Immature natural killer cell (primary cell): Measurements from ENCODE around the gene GRIK2. TPM values are rescaled to one million over a fixed set of nuclear protein-coding genes. Genes with fewer than 3 reads are reported as not detected.

ENCODE experiments used
- DNase-seq, 3 donors: peaks; one replicate each; pipeline ENCODE4 v3.0.0; 2022; ENCODE audit warnings: mixed read lengths in 1 of 3
- H3K27ac Mint-ChIP-seq, 6 donors: one replicate each; pipeline ENCODE4 v1.8.0; 2020; ENCODE audit warnings: mixed read lengths in 6 of 6, mild to moderate bottlenecking in 5 of 6, inconsistent platforms in 4 of 6, moderate library complexity in 3 of 6
- H3K27me3 Mint-ChIP-seq, 3 donors: one replicate each; pipeline ENCODE4 v1.8.0; 2020 to 2021; ENCODE audit warnings: low read depth in 3 of 3, mild to moderate bottlenecking in 3 of 3, mixed read lengths in 3 of 3, moderate library complexity in 3 of 3, inconsistent platforms in 1 of 3
- H3K36me3 Mint-ChIP-seq, 3 donors: one replicate each; pipeline ENCODE4 v1.8.0; 2020; ENCODE audit warnings: mixed read lengths in 3 of 3, inconsistent platforms in 2 of 3, mild to moderate bottlenecking in 2 of 3
- H3K4me1 Mint-ChIP-seq, 2 donors: one replicate each; pipeline ENCODE4 v1.8.0; 2020; ENCODE audit warnings: inconsistent platforms in 2 of 2, mild to moderate bottlenecking in 2 of 2, mixed read lengths in 2 of 2, moderate library complexity in 1 of 2
- H3K4me3 Mint-ChIP-seq, 5 donors: one replicate each; pipeline ENCODE4 v1.8.0; 2020; ENCODE audit warnings: mild to moderate bottlenecking in 5 of 5, mixed read lengths in 5 of 5, inconsistent platforms in 3 of 5, moderate library complexity in 3 of 5
- H3K9me3 Mint-ChIP-seq, 6 donors: one replicate each; pipeline ENCODE4 v1.8.0; 2020; ENCODE audit warnings: mild to moderate bottlenecking in 6 of 6, mixed read lengths in 6 of 6, inconsistent platforms in 4 of 6, moderate library complexity in 3 of 6
- polyA plus RNA-seq, 3 donors: library from polyadenylated mRNA; unstranded; fragments of 300-500 nt; fragmentation: Illumina TruSeq; gene quantifications; one replicate each; pipeline ENCODE4 v1.2.3, GENCODE V29; 2021

GRIK2 gene
- polyA plus RNA-seq, 3 donors from 2014 or later: not detected

DNA sequence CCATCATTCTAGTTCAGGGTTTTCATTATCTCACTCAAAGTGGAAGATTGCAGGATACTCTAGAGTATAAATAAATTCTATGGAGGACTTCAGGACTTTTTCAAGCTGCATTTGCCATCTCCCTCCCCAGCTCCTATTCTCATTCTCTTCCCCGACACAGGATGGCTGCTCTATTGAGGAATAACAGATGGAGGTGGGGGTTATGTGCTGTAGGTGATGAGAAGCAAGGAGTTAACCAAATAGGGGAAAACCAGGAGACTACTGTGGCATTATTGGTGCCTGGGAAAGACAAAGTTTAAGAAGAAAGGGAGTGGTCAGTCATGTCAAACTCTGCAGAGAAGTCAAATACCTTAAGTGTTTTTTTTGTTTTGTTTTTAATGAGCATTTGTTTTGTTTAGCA lies 109.3 kb downstream of the GRIK2 start:
- Mint-ChIP-seq H3K4me3 (no peak overlapping the region), H3K9me3 (peaks cover 2 to 16% (median 5%) of the 10 kb centered on the region in 6 donors), H3K4me1 (no peaks in the 10 kb centered on the region), H3K36me3 (no peaks in the 10 kb centered on the region), H3K27ac (no peak overlapping the region), H3K27me3 (no peaks in the 10 kb centered on the region)
- DNase-seq: no peak

DNA sequence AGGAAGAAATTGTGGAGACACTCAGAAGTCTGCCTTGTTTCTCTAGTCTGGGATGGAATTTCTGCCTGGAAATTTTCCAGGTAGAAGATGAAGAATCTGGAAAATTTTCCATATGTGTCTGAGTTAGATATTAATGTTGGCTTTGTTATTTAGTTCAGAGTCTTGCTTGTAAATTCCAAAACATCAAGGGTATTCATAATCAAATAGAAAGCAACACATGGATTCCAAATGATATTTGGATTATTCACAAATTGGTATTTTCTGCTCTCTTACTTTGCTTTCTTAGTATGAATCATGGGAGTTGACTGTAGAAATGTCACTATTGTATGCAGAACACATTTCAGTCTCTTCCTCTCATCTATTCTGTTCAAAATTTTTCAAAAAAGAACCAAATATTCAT lies 116.0 kb downstream of the GRIK2 start:
- no peak for DNase-seq
- Mint-ChIP-seq H3K36me3 (no peaks in the 10 kb centered on the region), H3K27ac (no peak overlapping the region), H3K4me3 (no peak overlapping the region), H3K9me3 (peaks cover 3 to 24% (median 8%) of the 10 kb centered on the region in 6 donors), H3K4me1 (no peaks in the 10 kb centered on the region), H3K27me3 (peaks cover 0 to 2% (median 0%) of the 10 kb centered on the region in 3 donors)

DNA sequence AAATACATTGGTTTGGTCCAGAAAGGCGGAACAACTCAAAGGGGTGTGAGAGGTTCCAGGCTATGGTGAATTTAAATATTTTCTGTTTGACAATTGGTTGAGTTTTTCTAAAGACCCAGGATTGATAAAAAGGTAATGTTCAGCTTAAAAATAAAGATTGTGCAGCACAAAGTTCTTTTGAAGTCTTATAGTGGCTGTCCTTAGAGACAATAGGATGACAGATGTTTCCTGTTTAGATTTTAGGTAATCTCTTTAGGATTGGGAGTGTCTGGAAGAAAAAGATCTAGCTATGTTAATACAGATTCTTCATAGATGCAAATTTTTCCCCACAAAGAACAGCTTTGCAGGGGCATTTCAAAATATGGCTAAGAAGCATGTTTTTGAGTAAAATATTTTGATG lies 119.7 kb downstream of the GRIK2 start:
- Mint-ChIP-seq H3K4me1 (no peaks in the 10 kb centered on the region), H3K36me3 (no peaks in the 10 kb centered on the region), H3K9me3 (peaks cover 3 to 32% (median 15%) of the 10 kb centered on the region in 6 donors), H3K27me3 (peaks cover 0 to 2% (median 0%) of the 10 kb centered on the region in 3 donors), H3K4me3 (no peak overlapping the region), H3K27ac (no peak overlapping the region)
- DNase-seq: no peak

DNA sequence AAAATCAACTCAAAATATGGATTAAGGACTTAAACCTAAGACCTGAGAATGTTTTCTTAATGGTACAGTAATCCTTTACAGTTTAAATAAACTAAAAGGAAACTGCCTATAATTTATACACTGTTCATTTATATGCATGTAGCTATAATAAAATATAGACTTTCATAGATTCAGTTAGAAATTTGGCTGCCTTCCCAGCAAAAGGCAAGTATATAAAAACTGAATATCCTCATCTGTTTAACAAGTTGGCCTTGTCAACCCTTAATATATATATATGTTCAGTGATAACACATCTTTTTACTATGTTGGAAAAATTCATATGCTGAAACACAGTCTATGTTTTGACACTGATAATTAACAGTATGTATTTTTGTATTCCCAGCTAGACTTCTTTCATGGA lies 123.1 kb downstream of the GRIK2 start:
- Mint-ChIP-seq H3K4me1 (no peaks in the 10 kb centered on the region), H3K9me3 (peaks cover 1 to 36% (median 12%) of the 10 kb centered on the region in 6 donors), H3K27me3 (no peaks in the 10 kb centered on the region), H3K36me3 (no peaks in the 10 kb centered on the region), H3K4me3 (no peak overlapping the region), H3K27ac (no peak overlapping the region)
- no peak for DNase-seq

DNA sequence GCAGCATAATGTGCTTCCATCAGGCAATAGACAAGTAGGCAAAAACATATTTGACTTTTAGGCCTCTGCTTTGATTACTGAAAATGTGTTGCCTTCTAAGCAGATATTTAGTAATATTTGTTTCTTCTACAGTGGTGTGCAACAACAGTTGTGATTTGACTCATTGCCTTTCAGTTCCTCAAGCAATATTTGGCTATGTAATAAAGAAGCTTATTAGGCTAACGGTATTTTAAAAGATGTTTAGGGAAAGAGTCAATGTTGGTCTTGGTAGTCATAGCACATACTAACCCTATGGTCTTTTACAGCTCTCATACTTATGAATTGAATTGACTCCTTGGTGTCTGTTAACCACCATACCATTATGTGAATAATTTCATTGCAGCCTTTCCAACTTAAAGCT lies 124.1 kb downstream of the GRIK2 start:
- Mint-ChIP-seq H3K27me3 (no peaks in the 10 kb centered on the region), H3K4me3 (no peak overlapping the region), H3K36me3 (no peaks in the 10 kb centered on the region), H3K27ac (no peak overlapping the region), H3K9me3 (peaks cover 1 to 43% (median 12%) of the 10 kb centered on the region in 6 donors), H3K4me1 (no peaks in the 10 kb centered on the region)
- DNase-seq: no peak

DNA sequence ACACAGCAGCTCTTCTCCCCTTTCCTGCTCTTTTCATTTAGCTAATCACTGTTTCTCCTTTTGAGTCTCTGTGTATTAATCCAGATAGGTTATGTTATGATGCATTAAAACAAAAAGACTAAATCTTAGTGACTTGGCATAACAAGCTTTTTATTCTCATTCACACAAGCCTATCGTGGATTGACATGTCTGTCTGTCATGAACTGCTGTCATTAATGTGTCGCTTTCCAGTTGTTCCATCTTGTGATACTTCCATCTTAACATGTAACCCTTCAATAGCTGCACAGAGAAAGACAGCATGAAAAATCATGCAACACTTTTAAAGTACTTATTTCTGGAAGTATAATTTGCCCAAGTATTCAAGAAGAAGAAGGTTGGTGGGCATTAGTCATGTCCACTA lies 128.7 kb downstream of the GRIK2 start:
- H3K27ac Mint-ChIP-seq: no peak overlapping the region
- no peak overlapping the region for H3K4me3 Mint-ChIP-seq
- no peaks in the 10 kb centered on the region for H3K27me3 Mint-ChIP-seq
- no peaks in the 10 kb centered on the region for H3K4me1 Mint-ChIP-seq
- DNase-seq: no peak
- H3K9me3 Mint-ChIP-seq: peaks cover 2 to 18% (median 6%) of the 10 kb centered on the region in 6 donors
- H3K36me3 Mint-ChIP-seq: no peaks in the 10 kb centered on the region

DNA sequence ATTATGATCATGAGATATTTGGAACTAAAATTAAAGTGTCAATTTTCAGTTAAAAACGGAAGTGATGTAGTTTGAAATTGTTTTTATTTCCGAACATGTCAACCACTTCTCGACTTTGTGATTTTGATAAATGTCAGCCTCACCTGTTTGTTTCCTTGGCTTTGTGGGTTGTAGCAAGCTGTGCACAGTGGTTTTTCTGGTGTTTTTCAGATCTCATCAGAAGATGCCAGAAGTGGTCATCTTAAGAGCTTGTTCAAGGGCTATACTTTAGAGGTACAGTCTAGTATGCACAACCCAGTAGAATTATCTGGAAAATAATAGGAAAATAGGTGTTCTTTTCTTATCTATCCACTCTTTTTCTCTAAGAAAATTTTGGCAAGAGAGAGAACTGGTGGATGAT lies 134.0 kb downstream of the GRIK2 start:
- Mint-ChIP-seq H3K4me1 (no peaks in the 10 kb centered on the region), H3K27me3 (no peaks in the 10 kb centered on the region), H3K4me3 (no peak overlapping the region), H3K9me3 (peaks cover 9 to 20% (median 12%) of the 10 kb centered on the region in 6 donors), H3K27ac (no peak overlapping the region), H3K36me3 (no peaks in the 10 kb centered on the region)
- DNase-seq: no peak

DNA sequence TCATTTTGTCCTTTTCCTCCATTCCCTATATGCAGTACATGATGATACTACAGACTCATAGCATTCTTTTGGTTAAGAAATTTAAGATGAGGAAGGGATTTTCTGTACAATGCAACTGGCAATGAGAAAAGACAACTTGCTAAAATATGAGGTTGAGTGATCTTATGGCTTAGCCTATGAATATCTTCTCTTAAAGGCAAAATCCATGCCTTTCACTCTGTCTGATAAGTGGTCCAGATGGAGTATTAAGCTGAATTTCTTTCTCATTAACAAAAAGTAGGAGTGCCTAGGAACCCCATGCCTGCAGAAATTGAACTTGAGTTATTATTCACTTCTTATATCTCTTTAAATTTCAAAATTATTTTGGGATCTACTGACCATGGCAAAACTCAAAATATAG lies 135.3 kb downstream of the GRIK2 start:
- H3K27ac Mint-ChIP-seq: no peak overlapping the region
- no peak for DNase-seq
- peaks cover 6 to 27% (median 12%) of the 10 kb centered on the region in 6 donors for H3K9me3 Mint-ChIP-seq
- no peaks in the 10 kb centered on the region for H3K4me1 Mint-ChIP-seq
- no peaks in the 10 kb centered on the region for H3K36me3 Mint-ChIP-seq
- no peak overlapping the region for H3K4me3 Mint-ChIP-seq
- H3K27me3 Mint-ChIP-seq: no peaks in the 10 kb centered on the region

DNA sequence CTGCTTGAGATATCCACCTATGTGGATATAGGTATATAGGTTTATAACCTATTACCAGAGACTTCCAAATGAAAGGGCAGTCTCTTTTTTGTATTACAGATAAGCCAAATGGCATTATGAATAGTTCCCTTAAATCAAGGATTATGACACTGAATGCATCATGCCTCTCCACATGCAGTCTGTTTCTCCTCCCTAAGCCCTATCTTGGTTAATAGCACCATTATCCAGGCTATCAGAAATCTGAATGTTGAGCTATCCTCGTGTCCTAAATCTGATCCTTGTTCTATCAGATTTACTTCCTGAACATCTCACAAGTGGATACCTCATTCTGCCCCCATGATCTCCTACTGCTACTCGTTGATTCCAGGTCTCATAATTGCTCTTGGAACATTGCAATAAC lies 138.0 kb downstream of the GRIK2 start:
- Mint-ChIP-seq H3K4me1 (no peaks in the 10 kb centered on the region), H3K27me3 (no peaks in the 10 kb centered on the region), H3K4me3 (no peak overlapping the region), H3K27ac (no peak overlapping the region), H3K36me3 (no peaks in the 10 kb centered on the region), H3K9me3 (peaks cover 5 to 30% (median 10%) of the 10 kb centered on the region in 6 donors)
- no peak for DNase-seq

DNA sequence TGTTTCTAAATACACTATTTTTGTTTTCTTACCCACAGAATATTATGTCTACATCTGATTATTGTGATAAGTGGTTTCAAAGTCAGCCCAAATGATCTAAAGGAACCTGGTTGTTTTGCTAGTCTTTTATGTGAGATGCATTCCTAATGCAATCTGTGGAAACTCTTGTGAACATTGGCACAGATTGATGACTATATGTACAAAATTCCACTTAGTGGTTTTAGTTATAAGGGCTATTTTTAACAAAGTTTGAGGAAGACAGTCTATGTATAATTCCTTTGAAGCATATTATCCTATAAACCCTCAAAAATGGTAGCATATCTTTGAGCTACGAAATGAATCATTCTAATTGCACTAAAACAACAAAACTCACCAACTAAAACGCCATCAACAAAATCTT lies 140.9 kb downstream of the GRIK2 start:
- no peak overlapping the region for H3K4me3 Mint-ChIP-seq
- no peaks in the 10 kb centered on the region for H3K27me3 Mint-ChIP-seq
- H3K36me3 Mint-ChIP-seq: no peaks in the 10 kb centered on the region
- H3K27ac Mint-ChIP-seq: no peak overlapping the region
- no peak for DNase-seq
- no peaks in the 10 kb centered on the region for H3K4me1 Mint-ChIP-seq
- peaks cover 5 to 34% (median 10%) of the 10 kb centered on the region in 6 donors for H3K9me3 Mint-ChIP-seq

DNA sequence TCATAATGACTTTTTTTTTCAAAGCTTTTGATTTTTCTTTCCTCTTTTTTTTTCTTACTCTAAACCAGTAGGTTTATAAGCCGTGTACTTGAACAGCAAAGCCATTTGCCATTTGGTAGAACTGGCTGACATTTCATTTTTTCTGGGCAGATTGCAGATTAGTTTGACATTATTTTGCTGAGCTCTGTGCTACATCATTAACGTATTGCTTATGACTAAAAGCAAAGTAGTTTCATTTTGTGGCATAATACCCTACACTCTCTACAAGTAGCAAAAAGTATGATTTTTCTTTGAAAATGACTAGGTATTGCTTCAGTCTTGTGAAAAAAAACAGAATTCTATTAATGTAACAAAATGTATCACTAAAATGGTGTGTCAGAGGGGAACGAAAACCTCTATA lies 141.3 kb downstream of the GRIK2 start:
- H3K4me3 Mint-ChIP-seq: no peak overlapping the region
- H3K27me3 Mint-ChIP-seq: no peaks in the 10 kb centered on the region
- H3K4me1 Mint-ChIP-seq: no peaks in the 10 kb centered on the region
- H3K36me3 Mint-ChIP-seq: no peaks in the 10 kb centered on the region
- peaks cover 4 to 34% (median 9%) of the 10 kb centered on the region in 6 donors for H3K9me3 Mint-ChIP-seq
- no peak for DNase-seq
- H3K27ac Mint-ChIP-seq: no peak overlapping the region

DNA sequence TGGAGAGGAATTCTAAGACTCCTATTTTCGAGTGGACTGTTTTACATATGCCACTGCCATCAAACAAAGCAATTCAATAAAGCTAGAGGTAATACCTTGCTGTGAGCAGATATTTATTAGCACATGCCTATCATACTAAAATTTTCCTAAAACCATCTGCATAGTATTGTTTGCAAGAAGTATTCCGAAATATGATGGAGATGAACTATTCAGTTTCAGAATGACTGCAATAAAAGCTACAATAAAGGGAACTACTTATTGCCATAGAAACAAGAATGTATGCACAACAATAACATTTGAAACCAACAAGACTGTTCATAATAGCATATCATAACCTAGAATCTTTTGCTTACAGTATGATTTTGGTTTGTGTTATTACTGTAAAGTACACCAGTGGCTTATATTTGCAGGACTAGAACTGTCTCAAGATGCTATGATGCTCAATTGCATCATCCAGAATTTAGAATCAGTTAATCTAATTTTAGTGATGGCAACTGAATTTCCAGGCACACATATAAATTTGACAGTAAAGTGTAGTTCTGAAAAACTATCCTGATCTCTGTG lies 144.3 kb downstream of the GRIK2 start:
- Mint-ChIP-seq H3K27me3 (no peaks in the 10 kb centered on the region), H3K27ac (no peak overlapping the region), H3K9me3 (peaks cover 2 to 37% (median 8%) of the 10 kb centered on the region in 6 donors), H3K4me1 (no peaks in the 10 kb centered on the region), H3K4me3 (no peak overlapping the region), H3K36me3 (no peaks in the 10 kb centered on the region)
- DNase-seq: no peak

DNA sequence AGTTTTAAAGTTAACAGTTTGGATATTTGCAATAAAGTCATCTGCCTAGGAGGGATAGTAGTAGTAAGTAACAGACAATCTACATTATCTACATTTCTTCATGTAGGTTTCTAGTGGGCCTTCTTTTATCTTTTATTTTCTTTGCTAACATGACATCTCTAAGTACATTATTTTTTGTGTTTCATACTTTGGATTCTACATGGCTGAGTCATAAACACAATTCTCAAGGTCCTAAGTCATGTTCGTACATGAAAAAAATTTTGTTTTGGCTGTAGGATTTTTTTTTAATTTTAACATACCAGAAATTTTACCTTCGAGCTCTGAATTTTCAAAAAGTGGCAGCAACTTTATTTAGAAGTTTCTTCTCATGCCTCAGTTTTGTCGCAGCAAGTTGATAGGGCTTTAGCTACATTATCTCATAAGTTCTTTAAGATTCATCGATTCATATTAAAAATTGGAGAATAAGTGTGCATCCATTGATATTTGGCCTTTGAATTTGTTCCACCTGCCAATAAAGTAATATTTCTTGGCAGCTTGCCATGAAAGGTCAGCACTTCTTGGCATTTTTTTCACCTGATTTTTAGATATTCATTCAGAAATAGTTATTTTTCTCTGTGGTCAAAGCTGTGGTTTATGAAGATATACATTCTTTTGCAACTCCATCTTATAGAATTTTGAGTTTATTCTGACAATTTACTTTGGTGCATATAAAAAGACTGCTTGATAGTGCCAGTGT lies 146.2 kb downstream of the GRIK2 start:
- Mint-ChIP-seq H3K4me1 (no peaks in the 10 kb centered on the region), H3K36me3 (no peaks in the 10 kb centered on the region), H3K27ac (no peak overlapping the region), H3K4me3 (no peak overlapping the region), H3K27me3 (no peaks in the 10 kb centered on the region), H3K9me3 (peaks cover 2 to 47% (median 10%) of the 10 kb centered on the region in 6 donors)
- no peak for DNase-seq

DNA sequence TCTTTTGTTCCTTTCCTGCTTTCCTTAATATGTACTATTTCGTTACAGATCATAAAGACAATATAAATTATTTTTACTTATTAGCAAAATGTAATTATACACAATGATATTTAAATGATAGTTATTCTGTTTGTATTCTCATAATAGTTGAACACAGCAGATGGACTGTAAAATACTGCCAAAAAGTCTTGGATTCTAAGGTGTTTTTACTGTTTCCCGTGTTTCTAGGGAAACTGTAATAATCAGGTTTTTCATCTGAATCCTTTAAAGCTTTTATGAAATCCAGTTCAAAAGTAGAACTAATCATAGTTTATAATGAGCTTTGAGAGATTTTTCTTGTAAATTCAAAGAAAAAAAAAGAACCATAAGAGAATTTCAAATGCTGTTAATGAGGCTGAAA lies 148.4 kb downstream of the GRIK2 start:
- H3K27ac Mint-ChIP-seq: no peak overlapping the region
- H3K4me1 Mint-ChIP-seq: no peaks in the 10 kb centered on the region
- no peaks in the 10 kb centered on the region for H3K27me3 Mint-ChIP-seq
- no peak for DNase-seq
- no peak overlapping the region for H3K4me3 Mint-ChIP-seq
- peaks cover 2 to 45% (median 12%) of the 10 kb centered on the region in 6 donors for H3K9me3 Mint-ChIP-seq
- no peaks in the 10 kb centered on the region for H3K36me3 Mint-ChIP-seq

DNA sequence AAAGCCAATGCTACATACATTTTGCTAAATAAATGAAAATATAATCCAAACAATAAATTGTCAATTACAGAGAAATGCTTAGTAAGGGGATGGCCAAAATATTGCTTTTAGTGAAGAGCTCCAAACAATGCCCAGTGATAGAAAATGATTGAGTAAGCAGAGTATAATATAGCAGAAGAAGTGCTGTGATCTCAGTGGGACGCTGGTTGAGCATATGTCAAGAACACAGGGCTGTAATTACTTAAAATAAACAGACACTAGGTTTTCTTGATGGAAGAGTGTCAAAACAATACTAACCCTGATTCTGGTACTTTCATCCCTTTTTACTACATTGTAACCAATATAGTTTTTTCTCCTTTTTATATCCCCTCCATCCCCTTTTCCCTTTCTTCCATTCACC lies 150.3 kb downstream of the GRIK2 start:
- H3K27me3 Mint-ChIP-seq: peaks cover 0 to 1% (median 0%) of the 10 kb centered on the region in 3 donors
- DNase-seq: no peak
- no peak overlapping the region for H3K27ac Mint-ChIP-seq
- no peaks in the 10 kb centered on the region for H3K4me1 Mint-ChIP-seq
- no peak overlapping the region for H3K4me3 Mint-ChIP-seq
- no peaks in the 10 kb centered on the region for H3K36me3 Mint-ChIP-seq
- H3K9me3 Mint-ChIP-seq: peaks cover 2 to 45% (median 12%) of the 10 kb centered on the region in 6 donors
